HG03039 (cell line): ENCODE data around the gene TRPM5.
A peak's percentile ranks its signal among the peaks of the same experiment; 100 is the strongest.

Source experiments
- ATAC-seq: cut with Tn5 transposase; IDR thresholded peaks from one replicate; pipeline ENCODE4 v1.9.1; 2021; ENCODE audit warnings: mild to moderate bottlenecking, moderate library complexity; ENCODE audit not compliant: unreplicated experiment

Gene TRPM5

DNA sequence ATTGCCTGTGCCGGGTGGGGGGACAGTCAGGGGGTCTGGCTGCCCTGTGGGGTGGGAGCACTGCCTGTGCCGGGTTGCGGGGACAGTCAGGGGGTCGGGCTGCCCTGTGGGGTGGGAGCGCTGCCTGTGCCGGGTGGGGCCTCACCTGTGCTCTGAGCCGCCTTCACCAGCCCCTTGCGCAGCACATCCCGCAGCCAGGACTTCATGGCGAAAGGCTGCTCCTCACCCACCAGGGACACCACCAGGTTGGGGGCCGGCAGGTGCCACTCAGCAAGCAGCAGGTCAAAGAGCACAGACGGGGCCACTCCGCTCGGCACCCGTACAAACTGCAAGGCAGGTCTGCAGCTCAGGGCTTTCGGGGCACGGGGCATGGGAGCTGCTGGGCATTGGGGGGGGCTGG, 22.3 kb downstream of the TRPM5 start:
- no peak for ATAC-seq

DNA sequence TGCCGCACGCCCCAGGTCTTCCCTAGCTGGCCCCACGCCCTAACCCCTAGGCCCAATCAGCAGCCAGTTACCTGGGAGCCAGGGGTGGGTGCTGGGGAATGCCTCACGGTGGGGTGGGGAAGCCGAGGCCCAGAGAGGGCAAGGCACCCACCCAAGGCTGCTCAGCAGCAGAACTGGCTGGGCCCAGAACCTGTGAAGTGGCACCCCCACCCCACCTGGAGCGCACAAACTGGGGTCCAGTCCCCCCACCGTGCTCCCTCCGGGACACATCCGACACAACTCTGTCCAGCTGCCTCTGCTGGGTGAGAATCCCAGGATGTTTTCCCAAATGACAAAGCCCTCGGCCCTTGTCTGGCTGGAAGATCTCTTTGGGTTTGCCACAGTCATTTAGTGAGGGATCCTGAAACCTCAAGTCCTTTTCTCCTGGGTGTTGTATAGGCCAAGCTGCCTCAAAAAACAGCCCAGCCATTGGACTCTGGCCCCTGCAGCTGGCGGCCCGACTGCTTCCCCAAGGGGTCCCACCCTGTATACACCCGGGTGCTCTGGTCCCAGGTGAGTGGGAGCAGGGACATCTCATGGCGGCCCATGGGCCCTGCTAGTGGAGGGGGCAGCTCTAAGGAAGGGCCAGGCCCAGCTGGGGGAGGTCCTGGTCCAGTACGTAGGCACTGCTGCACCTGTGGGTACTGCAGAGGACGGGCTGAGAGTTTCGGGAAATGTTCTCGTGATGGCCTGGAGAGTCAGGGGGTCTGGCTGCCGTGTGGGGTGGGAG, 22.9 kb downstream of the TRPM5 start:
- no peak for ATAC-seq

DNA sequence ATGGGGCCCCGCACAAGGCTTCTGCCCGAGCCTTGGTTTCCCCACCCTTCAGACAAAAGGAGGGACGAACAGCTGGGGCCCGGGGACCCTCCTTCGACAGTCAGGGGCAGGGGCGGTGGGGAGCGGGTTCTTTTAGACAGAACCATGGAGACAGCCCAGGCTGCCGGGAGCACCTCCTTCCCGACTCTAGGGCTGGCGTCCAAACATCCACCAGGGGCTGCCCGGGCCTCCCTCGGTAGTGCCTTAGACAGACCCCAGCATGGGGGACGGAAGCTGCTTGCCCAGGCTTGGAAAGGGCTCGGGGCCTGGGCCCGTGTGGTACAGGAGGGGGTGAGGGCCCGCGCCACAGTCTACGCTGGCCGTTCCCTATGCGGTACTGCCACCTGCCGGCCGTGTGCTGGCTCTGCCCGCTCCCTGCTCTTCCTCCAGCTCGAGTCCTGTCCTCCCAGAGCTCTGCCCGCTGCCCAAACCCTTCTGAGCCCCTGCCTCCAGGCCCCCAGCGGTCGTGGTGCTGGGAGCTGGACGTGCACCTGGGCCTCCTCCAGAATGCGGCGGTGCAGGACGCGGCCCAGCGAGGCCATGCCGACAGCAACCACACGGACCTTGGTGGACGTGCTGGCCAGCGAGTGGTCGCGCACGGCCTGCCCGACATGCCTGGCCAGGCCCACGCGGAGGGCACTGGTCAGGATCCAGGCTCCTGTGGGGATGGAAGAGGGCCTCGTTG, 23.6 kb downstream of the TRPM5 start:
- peak; percentile 55 for ATAC-seq

DNA sequence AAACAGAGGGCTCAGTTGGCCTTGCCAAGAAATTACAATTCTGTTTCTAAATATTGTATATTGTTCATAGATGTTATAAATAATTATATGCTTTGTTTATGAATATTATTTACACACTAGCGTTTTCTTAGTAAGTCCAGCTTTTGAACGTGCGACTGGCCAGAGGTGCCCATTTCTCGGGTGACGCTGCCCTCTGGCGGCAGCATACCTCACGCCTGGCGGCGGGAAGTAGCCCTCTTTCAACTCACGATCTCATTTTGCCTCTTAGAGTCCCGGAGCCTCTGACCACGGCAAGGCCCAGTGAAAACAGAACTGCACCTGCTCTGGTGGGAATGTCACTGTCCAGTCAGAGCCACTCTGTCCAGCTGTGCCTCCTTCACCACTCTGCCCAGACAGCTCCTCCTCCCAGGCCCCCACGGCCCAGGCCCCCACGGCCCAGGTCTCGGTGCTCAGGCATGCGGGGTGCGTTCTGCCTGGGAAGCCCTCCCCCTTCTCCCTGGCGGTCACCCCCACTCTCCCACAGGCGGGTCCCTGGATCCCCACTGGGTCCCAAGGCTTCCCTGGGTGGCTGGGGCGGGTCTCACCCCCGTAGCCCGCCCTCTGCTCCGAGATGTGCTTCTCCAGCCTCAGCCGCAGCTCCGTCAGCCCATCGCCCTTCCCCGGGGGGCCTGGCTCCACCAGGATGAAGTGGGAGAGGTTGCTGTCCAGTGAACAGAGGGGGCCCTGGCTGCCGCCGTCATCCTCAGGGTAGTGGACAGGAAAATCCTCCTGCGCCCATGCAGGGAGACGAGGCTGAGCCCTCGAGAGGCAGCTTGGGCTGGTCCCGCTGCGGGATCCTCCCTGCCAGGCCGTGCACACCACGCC, 24.4 kb downstream of the TRPM5 start:
- ATAC-seq = no peak

DNA sequence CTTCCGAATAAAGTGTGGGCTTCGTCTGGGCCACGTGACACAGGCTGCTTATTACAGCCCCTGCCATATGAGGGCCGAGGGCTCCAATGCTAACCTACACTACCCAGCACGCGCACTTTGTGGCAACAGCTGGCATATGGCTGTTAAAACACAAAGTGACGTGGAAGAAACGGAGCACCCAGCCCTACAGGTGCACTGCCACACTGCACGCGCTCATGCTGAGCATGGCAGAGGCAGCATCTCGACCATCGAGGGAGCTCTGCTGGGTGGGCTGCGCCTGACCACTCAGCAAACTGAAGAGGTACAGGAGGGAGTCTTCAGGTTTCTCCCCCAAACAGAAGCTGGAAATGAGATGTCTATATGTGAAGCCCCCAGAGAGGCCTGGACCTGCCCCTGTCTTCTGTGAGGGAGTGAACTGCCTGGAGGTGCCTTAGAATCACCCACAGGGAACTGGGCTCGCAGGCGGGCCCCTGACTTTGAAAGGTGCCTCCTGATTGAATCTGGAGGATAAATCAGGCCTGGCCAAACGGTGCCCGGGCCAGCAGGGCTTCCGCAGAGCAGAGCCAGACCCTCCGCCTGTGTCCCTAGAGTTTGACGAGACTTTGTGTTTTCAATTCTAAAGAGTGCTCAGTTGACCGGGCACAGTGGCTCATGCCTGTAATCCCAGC, 25.5 kb downstream of the TRPM5 start:
- ATAC-seq = no peak

DNA sequence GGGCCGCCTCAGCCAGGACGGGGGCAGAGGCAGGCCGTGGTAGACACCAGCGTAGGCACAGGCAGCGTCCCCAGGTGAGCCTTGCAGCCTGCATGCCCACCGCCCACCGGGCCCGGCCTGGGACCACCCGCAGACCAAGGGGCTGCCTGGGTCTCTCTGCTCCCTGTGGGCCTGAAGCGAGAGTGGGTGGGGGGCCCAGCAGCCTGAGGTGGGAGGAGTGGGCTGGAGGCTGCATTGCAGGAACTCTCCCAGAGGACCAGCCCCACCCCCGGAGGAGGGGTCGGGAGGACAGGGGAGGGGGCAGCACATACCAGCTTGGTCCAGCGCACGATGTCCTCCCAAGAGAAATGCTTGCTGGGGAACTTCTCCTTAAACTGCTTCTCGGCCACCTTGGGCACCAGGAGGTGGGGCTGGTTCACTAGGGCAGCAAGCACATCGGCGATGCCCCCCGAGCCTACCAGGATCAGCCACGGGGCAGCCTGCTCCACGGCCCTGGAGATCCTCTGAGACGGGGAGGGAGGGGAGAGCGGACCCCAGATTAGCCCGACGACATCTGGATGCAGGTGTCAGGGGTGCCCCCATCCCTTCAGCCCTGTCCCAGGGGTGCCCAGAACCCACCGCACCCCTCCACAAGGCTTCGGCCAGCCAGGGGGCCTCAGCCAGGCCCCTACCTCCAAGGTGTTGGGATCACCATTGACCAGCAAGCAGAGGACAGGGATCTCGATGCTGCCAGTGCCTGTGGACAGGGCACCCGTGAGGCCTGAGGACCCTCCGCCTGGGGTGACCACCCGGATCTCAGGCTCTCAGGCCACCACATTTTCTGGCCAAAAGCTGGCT, 26.2 kb downstream of the TRPM5 start:
- ATAC-seq = no peak

DNA sequence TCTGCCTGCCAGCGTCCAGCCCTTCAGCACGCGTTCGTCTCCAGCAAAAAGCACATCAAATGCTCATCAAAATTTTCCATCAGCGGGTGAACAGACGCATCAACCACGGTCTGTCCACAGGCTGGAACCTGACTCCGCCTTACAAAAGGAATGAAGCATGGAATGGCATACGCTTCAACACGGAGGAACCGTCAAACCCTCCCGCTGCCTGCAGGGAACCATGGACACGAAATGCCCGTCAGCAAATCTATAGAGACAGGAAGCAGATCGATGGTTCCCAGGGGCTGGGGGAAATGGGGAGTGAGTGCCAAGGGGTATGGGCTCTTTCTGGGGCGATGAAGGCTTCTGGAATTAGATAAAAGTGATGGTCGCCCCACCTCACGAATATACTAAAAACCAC, 27.5 kb downstream of the TRPM5 start:
- ATAC-seq = no peak

DNA sequence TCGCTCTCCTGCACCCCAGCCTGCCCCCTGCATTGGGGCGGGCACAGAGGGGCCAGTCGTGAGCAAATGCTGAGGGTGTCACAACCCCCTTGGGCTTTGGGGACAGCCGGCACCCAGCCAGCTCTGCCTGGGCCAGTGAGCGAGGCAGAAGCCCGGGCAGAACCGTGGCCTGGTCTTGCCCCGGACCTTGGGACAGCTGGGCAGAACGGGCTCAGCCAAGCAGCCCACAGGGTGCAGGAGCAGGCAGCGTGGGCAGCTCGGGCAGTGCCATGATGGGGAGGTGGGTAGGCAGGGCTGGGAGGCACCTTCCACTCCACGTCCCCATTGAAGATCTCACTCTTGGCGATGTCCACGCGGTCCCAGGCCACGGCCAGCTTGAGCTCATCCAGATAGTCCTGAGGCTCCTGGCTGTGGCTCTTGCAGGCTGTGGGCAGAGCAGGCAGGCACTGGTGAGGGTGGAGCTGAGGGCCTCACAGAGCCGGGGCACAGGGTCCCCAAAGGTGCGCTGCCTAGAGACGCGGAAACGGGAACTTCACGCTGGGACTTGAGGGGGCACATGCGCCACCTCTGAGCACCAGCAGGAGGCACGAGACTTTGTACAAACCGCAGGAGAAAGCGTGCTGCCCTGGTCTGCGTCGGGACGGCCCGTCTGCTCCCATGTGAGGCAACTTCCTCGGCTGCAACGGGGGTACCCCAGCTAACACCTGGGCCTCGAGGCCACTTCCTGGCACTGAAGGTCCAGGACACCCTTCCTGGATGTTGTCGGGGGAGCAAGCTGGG, 28.5 kb downstream of the TRPM5 start:
- ATAC-seq = no peak

DNA sequence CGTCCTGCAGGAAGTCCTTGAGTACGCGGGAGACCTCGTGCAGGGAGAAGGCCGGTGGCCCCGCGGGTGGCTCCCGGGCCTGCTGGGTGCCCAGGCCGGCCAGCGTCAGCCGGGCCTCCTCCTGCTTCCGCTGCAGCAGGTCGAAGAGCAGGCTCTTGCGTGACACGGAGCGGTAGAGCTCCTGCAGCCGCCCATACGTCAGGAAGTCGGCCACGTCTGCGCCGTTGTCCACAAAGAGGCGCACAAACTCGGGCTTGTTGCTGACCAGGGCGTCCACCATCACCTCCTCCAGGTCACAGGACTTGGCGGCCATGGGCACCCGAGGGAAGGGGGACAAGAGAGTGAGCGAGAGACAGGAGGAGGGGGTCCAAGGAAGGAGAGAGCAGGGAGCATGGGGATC, 29.1 kb downstream of the TRPM5 start:
- ATAC-seq = no peak

DNA sequence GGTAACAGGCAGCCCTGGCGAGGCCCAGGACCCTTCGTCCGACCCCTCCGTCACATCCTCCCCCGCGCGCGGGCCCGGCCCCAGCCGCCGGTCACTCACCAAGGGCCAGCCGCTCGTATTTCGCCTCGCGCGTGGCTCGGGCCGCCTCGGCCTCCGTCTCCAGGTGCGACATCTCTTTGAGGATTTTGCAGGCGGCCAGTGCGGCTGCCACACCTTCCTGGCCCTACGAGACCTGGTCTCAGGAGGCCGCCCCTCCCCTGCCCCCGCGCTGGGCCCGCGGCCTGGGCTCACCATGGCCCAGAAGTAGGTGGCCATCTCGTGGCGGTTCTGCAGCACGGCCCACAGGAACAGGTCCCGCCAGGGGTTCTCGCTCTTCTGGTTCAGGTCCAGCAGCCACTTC, 29.7 kb downstream of the TRPM5 start:
- ATAC-seq = no peak

DNA sequence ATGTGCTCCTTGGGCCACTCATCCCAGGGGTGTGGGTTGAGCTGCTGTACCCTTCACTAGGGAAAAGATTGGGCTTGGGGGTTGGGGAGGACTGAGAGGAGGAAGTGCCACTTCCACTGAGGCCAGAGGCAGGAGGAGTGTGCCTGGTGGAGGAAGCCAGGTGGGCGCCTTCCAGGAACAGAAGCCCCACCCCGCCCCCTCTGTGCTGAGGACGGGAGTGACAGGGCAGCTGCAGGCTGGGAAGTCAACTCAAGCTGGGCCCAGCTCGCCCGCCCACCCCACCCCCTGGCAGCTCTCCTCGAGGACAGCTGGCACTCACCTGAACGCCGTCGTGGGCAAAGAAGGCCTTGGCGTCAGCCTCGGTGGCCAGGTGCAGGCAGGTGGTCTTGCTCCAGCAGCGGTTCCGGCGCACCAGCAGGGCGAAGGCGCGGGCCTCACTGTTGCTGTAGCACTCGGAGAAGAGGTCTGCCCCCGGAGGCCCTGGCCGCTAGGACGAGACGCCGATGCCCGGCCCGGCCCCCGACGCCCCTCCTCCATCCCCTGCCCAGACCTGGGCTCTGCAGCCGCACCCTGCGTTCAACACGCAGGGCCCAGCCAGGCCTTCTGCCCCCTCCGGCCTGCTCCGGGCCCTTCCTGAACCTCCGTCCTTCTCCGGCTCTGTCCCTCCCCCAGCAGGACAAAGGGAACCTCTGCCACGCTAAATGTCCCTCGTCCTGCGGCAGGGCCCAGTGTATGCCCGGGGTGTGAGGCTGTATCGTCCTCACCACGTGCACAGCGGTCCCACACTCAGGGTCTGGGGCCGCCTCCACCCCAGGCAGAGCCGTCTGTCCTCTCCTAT, 30.4 kb downstream of the TRPM5 start:
- ATAC-seq = no peak

DNA sequence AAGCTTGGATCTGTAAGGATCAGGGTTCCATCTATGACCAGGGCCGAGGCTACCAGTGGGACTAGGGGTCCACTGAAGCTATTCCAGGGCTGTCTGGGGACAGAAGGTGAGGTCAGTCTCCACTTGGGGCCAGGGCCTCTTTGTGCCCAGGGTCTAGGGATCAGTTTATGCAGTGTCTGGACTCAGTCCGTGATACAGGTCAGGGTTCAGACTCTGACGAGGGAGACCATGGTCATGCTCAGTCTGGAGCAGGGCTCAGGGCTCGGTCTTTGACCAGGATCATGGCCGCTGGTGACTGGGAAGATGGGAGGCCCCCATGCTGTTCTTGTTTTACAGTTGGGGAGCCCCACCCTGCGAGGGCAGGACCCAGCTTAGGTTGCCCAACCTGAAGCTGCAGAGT, 32.0 kb downstream of the TRPM5 start:
- ATAC-seq = no peak

DNA sequence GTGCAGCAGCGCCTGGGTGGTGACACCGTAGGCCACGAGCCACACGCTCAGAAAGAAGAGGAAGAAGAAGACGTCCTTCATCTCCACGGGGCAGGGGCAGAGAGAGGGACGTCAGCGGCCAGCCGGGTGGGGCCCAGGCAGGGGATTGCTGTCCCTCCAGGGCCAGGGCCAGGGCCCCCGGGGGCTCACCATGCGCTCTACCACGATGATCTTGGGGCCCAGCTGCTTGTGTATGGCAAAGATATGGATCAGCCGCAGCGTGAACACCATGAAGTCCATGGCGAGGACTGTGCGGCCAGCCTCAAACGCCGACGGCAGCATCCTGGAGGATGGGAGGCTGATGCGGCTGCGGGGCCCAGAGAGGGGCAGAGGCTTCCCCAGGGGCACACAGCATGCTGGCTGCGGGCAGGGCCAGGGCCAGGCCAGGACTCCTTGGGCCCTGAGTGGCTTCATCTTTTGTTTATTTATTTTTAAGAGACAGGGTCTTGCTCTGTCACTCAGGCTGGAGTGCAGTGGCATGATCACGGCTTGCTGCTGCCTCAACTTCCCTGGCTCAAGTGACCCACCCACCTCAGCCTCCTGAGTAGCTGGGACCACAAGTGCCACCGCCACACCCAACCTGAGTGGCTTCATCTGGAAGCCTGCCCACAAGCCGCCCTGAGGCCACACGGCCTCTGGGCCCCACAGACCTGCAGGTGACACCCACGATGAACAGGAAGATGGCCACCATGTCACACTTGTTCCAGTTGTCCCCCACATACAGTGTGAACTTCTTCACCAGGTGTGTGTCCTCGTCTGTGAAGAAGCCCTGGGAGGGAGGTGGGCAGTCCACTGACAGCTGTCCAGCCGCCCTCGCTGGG, 32.6 kb downstream of the TRPM5 start:
- ATAC-seq = no peak

DNA sequence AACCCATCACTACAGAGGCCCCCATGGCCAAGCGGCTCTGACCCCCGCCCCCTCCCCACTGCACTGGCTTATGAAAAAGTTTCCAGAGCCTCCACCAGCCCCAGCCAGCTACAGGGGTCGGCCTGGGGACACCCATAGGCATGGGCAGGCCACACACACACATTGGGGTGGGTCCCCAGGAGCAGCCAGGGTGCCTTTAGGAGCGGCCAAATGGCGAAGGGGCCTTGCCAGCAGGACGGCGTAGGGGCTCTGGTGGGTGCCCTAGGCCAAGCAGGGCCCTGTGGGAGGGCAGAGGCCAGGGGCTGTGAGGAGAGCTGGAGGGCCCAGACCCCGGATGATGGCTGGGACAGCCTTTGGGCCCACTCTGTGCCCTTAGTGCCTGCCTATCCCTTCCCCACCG, 33.7 kb downstream of the TRPM5 start:
- ATAC-seq = no peak

DNA sequence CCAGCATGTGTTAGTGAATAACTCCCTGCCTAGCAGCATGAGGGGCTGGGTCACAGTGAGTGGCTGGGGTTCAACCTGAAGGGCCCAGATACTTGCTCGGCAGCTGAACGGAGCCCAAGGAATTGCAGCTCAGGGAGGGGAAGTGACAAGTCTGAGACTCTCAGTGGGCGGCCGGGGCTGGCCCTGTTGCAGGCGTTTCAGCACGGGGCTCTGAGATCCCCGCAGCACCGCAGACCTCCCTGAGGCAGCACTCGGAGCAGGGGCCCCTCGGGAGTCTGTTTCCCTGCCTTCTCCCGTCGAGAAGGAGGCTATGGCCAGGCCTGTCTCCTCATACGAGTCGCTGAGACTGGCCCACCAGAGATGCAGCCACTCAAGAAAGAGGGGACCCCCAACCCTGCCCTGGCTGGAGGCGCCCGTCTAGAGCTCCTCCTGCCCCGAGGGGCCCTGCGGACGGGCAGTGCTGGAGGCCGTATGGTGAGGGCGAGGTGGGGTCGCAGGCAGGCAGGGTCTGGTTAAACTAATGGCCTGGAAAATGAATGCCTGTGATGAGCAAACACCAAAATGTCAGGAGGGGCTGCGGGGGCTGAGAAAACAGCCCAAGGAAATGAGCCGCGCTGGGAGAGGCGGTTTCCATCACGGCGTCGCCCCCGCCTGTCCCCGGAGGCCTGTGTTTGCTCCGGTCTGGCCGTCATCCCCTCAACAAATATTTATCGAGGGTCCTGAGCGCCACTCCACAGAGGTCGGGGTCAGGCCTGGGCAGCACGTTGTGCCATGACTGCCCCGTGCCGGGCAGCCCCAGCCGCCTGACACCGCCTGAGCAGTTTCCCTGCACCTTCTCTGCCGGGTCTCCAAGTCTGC, 34.5 kb downstream of the TRPM5 start:
- no peak for ATAC-seq

DNA sequence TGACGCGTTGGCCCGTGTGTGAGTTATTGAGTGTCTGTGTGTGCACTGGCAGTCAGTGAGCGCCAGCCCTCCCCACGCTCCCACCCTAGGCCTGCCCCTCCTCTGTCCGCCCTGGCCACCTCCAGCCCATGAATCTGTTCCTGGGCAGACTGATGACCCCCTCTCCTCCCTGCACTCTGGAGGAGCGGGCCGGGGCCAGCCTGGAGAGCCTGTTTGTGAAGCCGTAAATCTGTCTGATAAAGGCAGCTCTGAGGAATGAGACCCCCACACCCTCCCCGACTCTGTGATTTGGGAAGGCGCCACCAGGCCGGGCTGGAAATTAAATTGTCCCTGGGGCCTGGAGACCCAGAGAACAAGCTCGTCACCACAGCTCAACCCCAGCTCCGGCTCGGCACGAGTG, 35.2 kb downstream of the TRPM5 start:
- no peak for ATAC-seq

DNA sequence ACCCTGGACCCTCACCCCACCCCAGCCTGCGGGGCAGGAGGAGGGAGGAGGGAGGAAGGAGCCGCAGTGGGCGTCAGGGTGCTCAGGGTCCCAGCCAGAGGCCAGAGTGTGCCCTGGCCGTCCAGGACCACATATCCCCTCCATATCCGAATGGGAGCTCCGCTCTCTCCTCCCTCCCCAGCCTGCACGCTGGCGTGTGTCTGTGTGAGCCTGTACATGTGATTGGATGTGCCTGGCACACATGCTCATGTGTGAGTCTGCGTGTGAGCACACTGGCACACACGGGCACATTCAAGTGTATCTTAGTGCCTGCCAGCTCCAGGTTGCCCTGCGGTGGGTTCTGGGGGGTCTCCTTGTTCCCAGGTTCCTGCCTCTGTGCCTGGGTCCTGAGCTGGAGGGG, 35.6 kb downstream of the TRPM5 start:
- no peak for ATAC-seq
